HUES6 (cell line): ENCODE measurements around the gene MYH7B.

Source experiments
- H3K27ac ChIP-seq: 2 replicates; pipeline ENCODE4 v1.7.0; 2013; ENCODE audit warnings: low read depth, mild to moderate bottlenecking, low read length, inconsistent platforms
- H3K27me3 ChIP-seq: 2 replicates; pipeline ENCODE4 v1.6.1; 2013; ENCODE audit warnings: low read length; ENCODE audit not compliant: control insufficient read depth, insufficient read depth
- H3K36me3 ChIP-seq: 2 replicates; pipeline ENCODE4 v1.6.1; 2013; ENCODE audit warnings: low read length; ENCODE audit not compliant: control insufficient read depth, insufficient read depth
- H3K4me1 ChIP-seq: 2 replicates; pipeline ENCODE4 v1.6.1; 2013; ENCODE audit warnings: low read length; ENCODE audit not compliant: control insufficient read depth, insufficient read depth
- H3K4me3 ChIP-seq: 2 replicates; pipeline ENCODE4 v1.5.1; 2013; ENCODE audit warnings: low read depth, low read length
- H3K9ac ChIP-seq: one replicate; pipeline ENCODE4 v1.6.1; 2013; ENCODE audit warnings: mild to moderate bottlenecking, low read length
- H3K9me3 ChIP-seq: 2 replicates; pipeline ENCODE4 v1.6.1; 2013; ENCODE audit warnings: low read depth, low read length; ENCODE audit not compliant: control insufficient read depth, insufficient read depth

The MYH7B gene

GRCh38 chr20:35001596-35002362 is 46.1 kb downstream of the MYH7B start:
- Histone ChIP-seq H3K9ac (no peak overlapping the region), H3K4me1 (no peaks in the 10 kb centered on the region), H3K9me3 (no peaks in the 10 kb centered on the region), H3K27me3 (no peaks in the 10 kb centered on the region), H3K27ac (no peak overlapping the region), H3K36me3 (peaks cover 93% of the 10 kb centered on the region), H3K4me3 (no peak overlapping the region)

GRCh38 chr20:35002426-35003210 is 47.0 kb downstream of the MYH7B start:
- Histone ChIP-seq H3K36me3 (peaks cover 99% of the 10 kb centered on the region), H3K9ac (no peak overlapping the region), H3K27me3 (no peaks in the 10 kb centered on the region), H3K4me1 (no peaks in the 10 kb centered on the region), H3K27ac (no peak overlapping the region), H3K9me3 (no peaks in the 10 kb centered on the region), H3K4me3 (no peak overlapping the region)

- Histone ChIP-seq H3K27ac (no peak overlapping the region), H3K4me3 (no peak overlapping the region), H3K36me3 (peaks cover 99% of the 10 kb centered on the region), H3K9me3 (no peaks in the 10 kb centered on the region), H3K27me3 (no peaks in the 10 kb centered on the region), H3K4me1 (no peaks in the 10 kb centered on the region), H3K9ac (no peak overlapping the region)
These were observed 47.8 kb downstream of the MYH7B start for GRCh38 chr20:35003211-35004031.

- no peak overlapping the region for H3K27ac ChIP-seq
- no peak overlapping the region for H3K9ac ChIP-seq
- H3K4me1 ChIP-seq, result no peaks in the 10 kb centered on the region
- H3K9me3 ChIP-seq, result no peaks in the 10 kb centered on the region
- H3K27me3 ChIP-seq, result no peaks in the 10 kb centered on the region
- peaks cover 99% of the 10 kb centered on the region for H3K36me3 ChIP-seq
- no peak overlapping the region for H3K4me3 ChIP-seq
These were observed 48.5 kb downstream of the MYH7B start for GRCh38 chr20:35004051-35004725.

- Histone ChIP-seq H3K9me3 (no peaks in the 10 kb centered on the region), H3K9ac (no peak overlapping the region), H3K36me3 (peaks cover 100% of the 10 kb centered on the region), H3K27me3 (no peaks in the 10 kb centered on the region), H3K4me1 (no peaks in the 10 kb centered on the region), H3K27ac (no peak overlapping the region), H3K4me3 (no peak overlapping the region)
These were observed 49.2 kb downstream of the MYH7B start for GRCh38 chr20:35004749-35005462.
